Fibroblast of the aortic adventitia (primary cell): ENCODE results near the gene ACSF2. TPM values are rescaled to one million over a fixed set of nuclear protein-coding genes. Genes with fewer than 3 reads are reported as not detected.

Experiments used
- DNase-seq: peaks from one replicate; pipeline ENCODE4 v3.0.0-alpha.2; 2010; ENCODE audit warnings: low read depth
- H3K4me3 ChIP-seq: 2 replicates; pipeline ENCODE4 v1.5.1; 2011; ENCODE audit warnings: low read depth, mild to moderate bottlenecking, control low read depth, low read length, moderate library complexity
- CTCF ChIP-seq: IDR thresholded peaks from 2 replicates; pipeline ENCODE4 v1.5.1; 2011; ENCODE audit warnings: mild to moderate bottlenecking, low read length, control low read depth, inconsistent platforms; ENCODE audit not compliant: insufficient read depth
- total RNA-seq: library from RNA; depleted of rRNA; stranded (reverse); fragments of >200 nt; gene quantifications from 2 replicates; pipeline ENCODE4 v1.2.3, GENCODE V29; 2012; ENCODE audit warnings: low replicate concordance

ACSF2 gene
- total RNA-seq, 1 donor: 15.7 TPM

GRCh38 chr17:50479522-50480141 is 53.6 kb downstream of the ACSF2 start:
- DNase-seq: peak; percentile 72
- TF ChIP-seq CTCF: peak; percentile 69
- peak overlapping the region; percentile 71 for H3K4me3 ChIP-seq

- DNase-seq: no peak
- no peak for TF ChIP-seq CTCF
- peak overlapping the region; percentile 71 for H3K4me3 ChIP-seq
These were observed 54.2 kb downstream of the ACSF2 start for GRCh38 chr17:50480142-50480764.

- DNase-seq: no peak
These were observed 55.0 kb downstream of the ACSF2 start for GRCh38 chr17:50480854-50481490.

GRCh38 chr17:50481648-50482047 is 55.6 kb downstream of the ACSF2 start:
- TF ChIP-seq CTCF: no peak
- no peak overlapping the region for H3K4me3 ChIP-seq
- DNase-seq: no peak

More at GRCh38 chr17:50480854-50481490, 55.0 kb downstream of the ACSF2 start:
- TF ChIP-seq CTCF: no peak
- no peak overlapping the region for H3K4me3 ChIP-seq

- H3K4me3 ChIP-seq: no peak overlapping the region
- DNase-seq: no peak
- TF ChIP-seq CTCF: no peak
These were observed 56.1 kb downstream of the ACSF2 start for GRCh38 chr17:50482110-50482509.

GRCh38 chr17:50482516-50482915 is 56.5 kb downstream of the ACSF2 start:
- H3K4me3 ChIP-seq: no peak overlapping the region
- peak; percentile 88 for TF ChIP-seq CTCF
- DNase-seq: peak; percentile 98
